Ascending aorta (tissue), 2 donors: Measurements from ENCODE around the gene AGTPBP1. TPM values are rescaled to one million over a fixed set of nuclear protein-coding genes. Genes with fewer than 3 reads are reported as not detected.

Source experiments
- DNase-seq, 2 donors: peaks; one replicate each; pipeline ENCODE4 v3.0.0-alpha.2; 2019; ENCODE audit warnings: low spot score in 2 of 2
- H3K27ac ChIP-seq, 2 donors: fragments of 200-600 bp; sonication (generic); one replicate each; pipeline ENCODE4 v1.5.1; 2016 to 2017; ENCODE audit warnings: mild to moderate bottlenecking in 1 of 2
- H3K27me3 ChIP-seq: fragments of 200-600 bp; sonication (generic); one replicate; pipeline ENCODE4 v1.5.1; 2017
- H3K36me3 ChIP-seq, 2 donors: fragments of 200-600 bp; sonication (generic); one replicate each; pipeline ENCODE4 v1.5.1; 2016
- H3K4me1 ChIP-seq, 2 donors: fragments of 200-600 bp; sonication (generic); one replicate each; pipeline ENCODE4 v1.5.1; 2016 to 2017; ENCODE audit warnings: mild to moderate bottlenecking in 1 of 2
- H3K4me3 ChIP-seq, 2 donors: fragments of 200-600 bp; sonication (generic); one replicate each; pipeline ENCODE4 v1.5.1; 2016 to 2017; ENCODE audit warnings: mild to moderate bottlenecking in 1 of 2
- H3K9me3 ChIP-seq, 2 donors: fragments of 200-600 bp; sonication (generic); one replicate each; pipeline ENCODE4 v1.5.1; 2016
- intact Hi-C: fragments of 100-400 bp; cut with DNase I; formaldehyde crosslinking; loops from one replicate; pipeline ENCODE4 v1.15.1; 2023
- total RNA-seq: library from RNA; depleted of rRNA; stranded (reverse); fragments of >200 nt; gene quantifications from one replicate; pipeline ENCODE4 v1.1.0, GENCODE V29; 2016
- TF ChIP-seq, protein P1 (sequence below), 3 experiments: fragments of 200-600 bp in 2 of 3; fragments of 450-650 bp in 1 of 3; sonication (generic) in 2 of 3; IDR thresholded peaks; one replicate each; pipeline ENCODE4 v1.5.1; 2016 to 2019; ENCODE audit warnings: antibody characterized with exemption in 3 of 3, mild to moderate bottlenecking in 1 of 3, moderate library complexity in 1 of 3

AGTPBP1 gene
- total RNA-seq, 1 donor from 2014 or later, result 28.3 TPM

DNA sequence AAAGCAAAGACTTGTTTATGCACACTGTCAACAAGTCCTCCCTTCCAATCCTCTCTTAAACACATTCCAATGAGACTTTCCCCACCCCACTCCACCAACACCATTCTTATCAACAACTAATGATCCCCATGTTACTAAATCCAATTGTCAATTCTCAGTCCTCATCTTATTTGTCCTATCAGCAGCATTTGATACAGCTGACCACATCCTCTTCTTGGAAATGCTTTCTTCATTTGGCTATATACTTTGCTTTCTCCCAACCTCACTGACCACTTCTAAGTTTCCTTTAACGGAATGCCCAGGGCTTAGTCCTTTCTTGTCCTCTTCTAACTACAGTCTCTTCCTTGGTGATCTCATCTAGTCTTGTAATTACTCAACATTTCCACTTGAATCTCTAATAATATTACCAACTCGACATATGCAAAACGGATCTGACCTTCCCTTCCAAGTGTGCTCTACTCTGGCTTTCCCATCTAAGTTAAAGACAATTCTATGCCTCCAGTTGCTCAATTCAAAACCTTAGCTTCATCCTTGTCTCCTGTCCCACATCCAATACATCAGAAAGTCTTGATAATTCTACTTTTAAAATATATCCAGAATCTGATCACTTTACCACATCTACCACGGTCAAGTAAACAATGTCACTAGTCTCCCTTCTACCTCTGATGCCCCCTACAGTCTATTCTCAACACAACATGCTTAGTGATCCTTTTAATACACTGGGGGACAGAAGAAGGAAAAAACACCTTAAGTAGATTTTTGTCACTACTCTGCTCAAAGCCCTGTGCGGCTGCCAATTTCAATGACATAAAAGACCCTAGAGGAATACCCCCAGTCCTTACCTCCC is 25.5 kb downstream of the AGTPBP1 start:
- intact Hi-C loops, result no loop called here
- H3K36me3 ChIP-seq, result no peaks in the 10 kb centered on the region
- TF ChIP-seq, protein P1, sequence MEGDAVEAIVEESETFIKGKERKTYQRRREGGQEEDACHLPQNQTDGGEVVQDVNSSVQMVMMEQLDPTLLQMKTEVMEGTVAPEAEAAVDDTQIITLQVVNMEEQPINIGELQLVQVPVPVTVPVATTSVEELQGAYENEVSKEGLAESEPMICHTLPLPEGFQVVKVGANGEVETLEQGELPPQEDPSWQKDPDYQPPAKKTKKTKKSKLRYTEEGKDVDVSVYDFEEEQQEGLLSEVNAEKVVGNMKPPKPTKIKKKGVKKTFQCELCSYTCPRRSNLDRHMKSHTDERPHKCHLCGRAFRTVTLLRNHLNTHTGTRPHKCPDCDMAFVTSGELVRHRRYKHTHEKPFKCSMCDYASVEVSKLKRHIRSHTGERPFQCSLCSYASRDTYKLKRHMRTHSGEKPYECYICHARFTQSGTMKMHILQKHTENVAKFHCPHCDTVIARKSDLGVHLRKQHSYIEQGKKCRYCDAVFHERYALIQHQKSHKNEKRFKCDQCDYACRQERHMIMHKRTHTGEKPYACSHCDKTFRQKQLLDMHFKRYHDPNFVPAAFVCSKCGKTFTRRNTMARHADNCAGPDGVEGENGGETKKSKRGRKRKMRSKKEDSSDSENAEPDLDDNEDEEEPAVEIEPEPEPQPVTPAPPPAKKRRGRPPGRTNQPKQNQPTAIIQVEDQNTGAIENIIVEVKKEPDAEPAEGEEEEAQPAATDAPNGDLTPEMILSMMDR (IDR thresholded peaks at IDR 0.05), result no peak

DNA sequence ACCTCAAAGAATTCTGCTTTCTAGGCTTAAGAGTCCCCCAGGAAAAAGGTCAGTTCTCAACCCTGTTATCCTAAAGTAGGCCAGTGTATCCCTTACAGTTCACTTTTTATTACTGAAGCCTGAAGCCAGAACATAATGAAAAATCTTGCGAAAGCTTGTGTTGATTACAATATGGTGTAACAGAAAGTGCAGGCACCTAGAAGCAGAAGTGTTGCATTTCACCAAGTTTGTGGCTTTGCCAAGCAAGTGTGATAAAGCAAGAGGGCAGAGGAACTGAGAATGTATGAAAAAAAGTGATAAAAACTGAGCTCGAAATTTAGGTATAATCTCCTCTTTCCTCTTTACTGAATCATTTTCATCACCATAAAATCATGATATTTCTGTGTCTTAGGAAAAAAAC is 26.2 kb downstream of the AGTPBP1 start:
- Histone ChIP-seq H3K4me1 (no peaks in the 10 kb centered on the region), H3K27me3 (no peaks in the 10 kb centered on the region), H3K4me3 (no peak overlapping the region), H3K9me3 (no peaks in the 10 kb centered on the region), H3K36me3 (no peaks in the 10 kb centered on the region), H3K27ac (no peak overlapping the region)
- no peak for DNase-seq
- intact Hi-C loops, result no loop called here
- TF ChIP-seq, protein P1 (IDR thresholded peaks at IDR 0.05), result no peak

More for the DNA sequence above, 25.5 kb downstream of the AGTPBP1 start:
- Histone ChIP-seq H3K9me3 (no peaks in the 10 kb centered on the region), H3K27ac (no peak overlapping the region), H3K4me1 (no peaks in the 10 kb centered on the region), H3K27me3 (no peaks in the 10 kb centered on the region), H3K4me3 (no peak overlapping the region)
- DNase-seq, result no peak

DNA sequence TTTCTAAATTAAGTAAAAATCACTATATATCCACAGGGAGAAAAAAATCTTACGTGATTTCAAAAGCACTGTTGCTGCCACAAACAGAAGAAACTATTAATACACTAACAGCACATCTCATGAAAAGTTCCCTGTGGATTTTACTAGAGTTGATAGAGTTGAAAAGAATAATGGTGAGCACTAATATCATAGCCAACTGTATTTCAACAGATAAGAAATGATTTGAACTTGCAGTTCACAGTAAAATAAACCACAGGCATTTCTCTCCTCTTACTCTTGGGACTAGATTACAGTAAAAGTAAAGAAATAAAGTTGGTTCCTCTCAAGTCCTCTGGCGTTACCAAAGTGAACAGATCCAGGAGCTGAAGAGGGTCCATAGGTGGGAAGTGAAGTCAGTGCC is 27.9 kb downstream of the AGTPBP1 start:
- no peak for DNase-seq
- no peaks in the 10 kb centered on the region for H3K27me3 ChIP-seq
- no peak overlapping the region for H3K4me3 ChIP-seq
- TF ChIP-seq, protein P1 (IDR thresholded peaks at IDR 0.05), result no peak
- intact Hi-C loops, result no loop called here
- H3K27ac ChIP-seq, result no peak overlapping the region
- no peaks in the 10 kb centered on the region for H3K4me1 ChIP-seq
- H3K9me3 ChIP-seq, result peaks cover 0 to 9% of the 10 kb centered on the region in 2 donors
- H3K36me3 ChIP-seq, result no peaks in the 10 kb centered on the region

DNA sequence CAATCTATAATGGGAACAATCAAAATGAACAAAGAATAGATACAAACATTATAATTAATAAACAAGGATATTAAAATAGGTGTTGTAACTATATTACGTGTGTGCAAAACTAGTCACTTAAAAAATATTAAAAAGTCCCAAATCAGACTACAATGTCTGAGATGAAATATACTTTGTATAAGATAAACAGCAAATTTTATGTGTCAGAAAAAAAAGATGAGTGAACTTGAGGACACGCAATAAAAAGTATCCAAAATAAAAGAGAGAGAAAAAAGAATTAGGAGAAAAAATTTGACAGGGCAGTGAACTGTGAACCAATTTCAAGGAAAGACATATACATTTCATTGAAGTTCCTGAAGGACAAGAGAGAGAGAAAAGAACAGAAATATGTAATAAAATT is 37.0 kb downstream of the AGTPBP1 start:
- Histone ChIP-seq H3K36me3 (no peaks in the 10 kb centered on the region), H3K27ac (no peak overlapping the region), H3K9me3 (peaks cover 0 to 10% of the 10 kb centered on the region in 2 donors), H3K27me3 (no peaks in the 10 kb centered on the region), H3K4me3 (no peak overlapping the region), H3K4me1 (peaks cover 0 to 3% of the 10 kb centered on the region in 2 donors)
- TF ChIP-seq, protein P1 (IDR thresholded peaks at IDR 0.05), result no peak
- intact Hi-C loops, result no loop called here
- DNase-seq, result no peak

DNA sequence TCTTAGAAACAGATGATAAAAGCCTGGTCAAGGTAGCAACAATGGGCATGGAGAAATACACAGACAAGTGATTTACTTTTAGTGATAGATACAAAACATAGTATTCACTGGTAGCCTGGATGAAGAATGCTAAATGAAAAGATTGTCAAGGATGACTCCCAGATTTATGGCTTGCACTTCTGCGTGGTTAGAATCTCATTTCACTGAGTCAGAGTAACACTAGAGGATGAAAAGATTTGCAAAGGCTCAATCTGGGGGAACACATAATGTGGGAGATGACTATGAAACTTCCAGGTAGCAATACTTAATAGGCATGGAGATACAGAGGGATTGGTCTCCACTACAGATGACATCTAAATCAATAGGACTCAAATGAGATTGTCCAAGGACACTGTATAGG is 38.4 kb downstream of the AGTPBP1 start:
- DNase-seq, result no peak
- Histone ChIP-seq H3K36me3 (no peaks in the 10 kb centered on the region), H3K4me3 (no peak overlapping the region), H3K27me3 (no peaks in the 10 kb centered on the region), H3K4me1 (peaks cover 0 to 3% of the 10 kb centered on the region in 2 donors), H3K27ac (no peak overlapping the region), H3K9me3 (no peaks in the 10 kb centered on the region)
- TF ChIP-seq, protein P1 (IDR thresholded peaks at IDR 0.05), result no peak
- intact Hi-C loops, result no loop called here
